ENCODE measurements around the gene DUSP18.
"Not testable (repeated sequence)": the region's sequence is repeated elsewhere in the genome, so short reads cannot be mapped to it uniquely, and the experiment has no call there.

Gene DUSP18

DNA sequence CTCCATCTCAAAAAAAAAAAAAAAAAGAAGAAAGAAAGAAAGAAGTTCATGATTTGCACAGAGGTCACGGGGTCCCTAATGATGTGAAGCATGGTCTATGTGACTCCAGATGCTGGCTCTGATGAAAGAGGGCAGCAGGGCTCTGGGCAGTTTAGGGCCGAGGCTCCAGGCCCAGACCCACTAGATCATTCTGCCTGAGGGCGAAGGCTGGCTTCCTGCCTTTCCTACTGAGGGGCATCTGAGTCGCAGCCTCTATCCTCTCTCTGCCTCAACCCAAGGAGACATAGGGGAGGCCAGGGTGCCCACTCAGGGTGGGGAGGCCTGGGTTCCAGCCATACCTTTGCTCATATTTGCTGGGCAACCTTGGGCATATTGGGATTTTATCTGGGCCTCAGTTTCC lies 27.3 kb downstream of the DUSP18 start:
- DNase-seq (ENCODE audit: low read depth), result no peak

DNA sequence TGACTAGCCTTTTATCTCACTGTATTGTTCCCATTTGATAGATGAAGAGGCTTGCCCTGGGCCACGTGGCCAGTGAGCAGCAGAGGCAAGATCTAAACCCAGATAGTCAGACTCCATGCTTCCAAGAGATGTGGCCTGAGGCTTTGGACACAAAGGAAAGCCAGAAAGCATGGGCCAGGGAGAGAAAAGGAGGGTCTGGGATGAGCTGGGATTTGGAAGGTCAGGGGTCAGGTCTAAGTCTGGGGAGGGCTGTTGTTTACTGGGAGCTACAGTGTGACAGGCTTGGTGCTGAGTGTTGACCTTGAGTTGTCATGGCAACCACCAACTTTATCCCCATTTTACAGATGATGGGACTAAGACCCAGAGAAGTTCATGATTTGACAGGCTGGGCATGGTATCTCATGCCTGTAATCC lies 30.0 kb downstream of the DUSP18 start:
- no peak for DNase-seq (ENCODE audit: low read depth)

DNA sequence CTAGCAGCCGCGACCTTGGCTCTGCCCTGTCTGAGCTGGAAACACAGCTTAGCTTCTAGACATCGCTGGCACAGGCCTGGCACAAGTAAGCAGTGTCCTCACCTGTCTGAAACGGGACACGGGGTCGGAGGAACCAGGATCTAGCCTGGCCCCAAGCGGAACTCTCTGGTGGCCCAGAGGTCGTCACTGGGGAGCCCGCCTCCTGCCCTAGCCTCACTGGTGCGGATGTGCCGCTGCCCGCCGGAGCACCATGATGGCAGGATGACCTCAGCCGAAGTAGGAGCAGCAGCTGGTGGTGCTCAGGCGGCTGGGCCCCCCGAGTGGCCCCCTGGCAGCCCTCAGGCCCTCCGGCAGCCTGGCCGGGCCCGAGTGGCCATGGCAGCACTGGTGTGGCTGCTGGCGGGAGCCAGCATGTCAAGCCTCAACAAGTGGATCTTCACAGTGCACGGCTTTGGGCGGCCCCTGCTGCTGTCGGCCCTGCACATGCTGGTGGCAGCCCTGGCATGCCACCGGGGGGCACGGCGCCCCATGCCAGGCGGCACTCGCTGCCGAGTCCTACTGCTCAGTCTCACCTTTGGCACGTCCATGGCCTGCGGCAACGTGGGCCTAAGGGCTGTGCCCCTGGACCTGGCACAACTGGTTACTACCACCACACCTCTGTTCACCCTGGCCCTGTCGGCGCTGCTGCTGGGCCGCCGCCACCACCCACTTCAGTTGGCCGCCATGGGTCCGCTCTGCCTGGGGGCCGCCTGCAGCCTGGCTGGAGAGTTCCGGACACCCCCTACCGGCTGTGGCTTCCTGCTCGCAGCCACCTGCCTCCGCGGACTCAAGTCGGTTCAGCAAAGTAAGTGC lies 31.2 kb downstream of the DUSP18 start:
- no peak for DNase-seq (ENCODE audit: low read depth)

DNA sequence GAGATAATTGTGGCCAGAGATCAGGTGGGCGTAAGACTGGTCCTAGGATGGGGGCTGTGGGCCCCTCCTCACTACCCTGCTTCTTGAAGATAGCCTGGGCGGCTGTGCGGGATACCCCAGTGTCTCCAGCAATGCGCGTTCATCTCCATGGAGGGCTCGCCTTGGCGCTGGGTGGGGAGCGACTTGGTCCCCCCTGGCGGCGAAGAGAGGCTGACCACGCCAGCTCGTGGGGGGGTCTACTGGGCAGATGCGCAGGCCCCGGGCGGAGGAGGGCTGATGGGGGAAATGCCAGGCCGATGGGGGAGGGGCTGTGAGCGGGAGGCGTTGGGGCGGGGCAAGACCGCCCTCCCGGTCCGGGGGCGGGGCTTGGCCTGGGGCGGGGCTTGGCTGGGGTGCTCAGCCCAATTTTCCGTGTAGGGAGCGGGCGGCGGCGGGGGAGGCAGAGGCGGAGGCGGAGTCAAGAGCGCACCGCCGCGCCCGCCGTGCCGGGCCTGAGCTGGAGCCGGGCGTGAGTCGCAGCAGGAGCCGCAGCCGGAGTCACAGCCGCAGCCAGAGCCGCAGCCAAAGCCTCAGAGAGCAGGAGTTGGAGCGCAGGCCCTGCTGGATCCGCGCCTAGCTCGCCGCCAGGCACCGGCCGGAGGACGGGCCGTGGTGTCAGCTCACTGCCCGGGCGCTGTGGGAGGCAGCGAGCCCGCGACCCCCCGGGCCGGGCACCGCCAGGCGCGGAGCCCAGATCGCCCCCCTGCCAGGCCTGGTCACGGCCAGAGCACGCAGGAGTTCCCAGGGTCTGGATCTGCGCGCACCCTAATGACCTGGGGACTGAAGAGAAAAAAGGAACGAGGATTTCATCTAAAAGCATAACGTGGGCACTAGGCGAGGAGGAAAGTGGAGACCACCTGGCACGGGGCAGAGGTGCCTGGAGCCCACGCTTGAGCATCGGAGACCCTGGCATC lies 32.1 kb downstream of the DUSP18 start, which contains the start of gene SLC35E4:
Gene SLC35E4 (plus strand): TSS at position 509 of the 953 bp plus-strand sequence. CDS start 670 bp downstream, outside the sequence.
- peak; percentile 77 for DNase-seq (ENCODE audit: low read depth)

DNA sequence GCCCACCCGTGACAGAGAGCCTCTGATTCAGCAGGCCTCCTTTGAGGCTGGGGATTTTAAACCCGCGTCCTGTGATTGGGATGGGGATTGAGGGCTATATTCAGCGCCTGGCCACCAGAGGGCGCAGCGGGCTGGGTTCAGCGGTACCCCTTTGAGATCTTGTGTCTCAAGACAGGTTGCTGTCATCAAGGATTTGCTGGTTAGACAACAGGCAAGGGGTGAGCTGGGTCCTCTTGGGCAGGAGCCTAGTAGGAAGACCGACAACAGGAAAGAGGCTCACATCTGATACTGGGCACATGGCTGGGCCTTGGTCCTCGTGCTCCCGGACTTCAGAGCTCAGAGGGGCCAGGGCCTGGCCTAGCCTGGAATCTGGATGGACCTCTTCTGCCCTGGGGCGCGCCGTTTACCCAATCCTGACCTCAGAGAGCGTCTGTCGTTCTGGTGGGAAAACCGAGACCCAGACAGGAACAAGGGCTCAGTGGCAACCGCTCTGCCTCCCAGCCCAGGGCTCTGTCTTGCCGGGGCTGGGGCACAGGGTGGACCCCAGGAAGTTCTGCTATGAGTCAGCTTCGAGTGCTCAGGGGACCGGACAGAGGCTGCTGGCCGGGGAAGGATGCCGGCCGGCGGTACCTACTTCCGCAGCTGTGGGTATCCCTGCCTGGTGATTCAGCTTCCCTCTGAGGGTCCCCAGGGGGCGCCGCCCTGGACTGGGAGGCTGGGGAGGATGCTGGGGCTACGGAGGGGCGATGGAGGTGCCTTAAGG lies 33.0 kb downstream of the DUSP18 start:
- peak; percentile 69 for DNase-seq (ENCODE audit: low read depth)

DNA sequence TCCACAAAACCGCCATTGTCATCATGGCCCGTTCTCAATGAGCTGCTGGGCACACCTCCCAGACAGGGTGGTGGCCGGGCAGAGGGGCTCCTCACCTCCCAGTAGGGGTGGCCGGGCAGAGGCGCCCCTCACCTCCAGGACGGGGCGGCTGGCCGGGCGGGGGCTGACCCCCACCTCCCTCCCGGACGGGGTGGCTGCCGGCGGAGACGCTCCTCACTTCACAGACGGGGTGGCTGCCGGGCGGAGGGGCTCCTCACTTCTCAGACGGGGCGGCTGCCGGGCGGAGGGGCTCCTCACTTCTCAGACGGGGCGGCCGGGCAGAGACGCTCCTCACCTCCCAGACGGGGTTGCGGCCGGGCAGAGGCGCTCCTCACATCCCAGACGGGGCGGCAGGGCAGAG lies 36.2 kb downstream of the DUSP18 start:
- not testable (repeated sequence) for DNase-seq (ENCODE audit: low read depth)

DNA sequence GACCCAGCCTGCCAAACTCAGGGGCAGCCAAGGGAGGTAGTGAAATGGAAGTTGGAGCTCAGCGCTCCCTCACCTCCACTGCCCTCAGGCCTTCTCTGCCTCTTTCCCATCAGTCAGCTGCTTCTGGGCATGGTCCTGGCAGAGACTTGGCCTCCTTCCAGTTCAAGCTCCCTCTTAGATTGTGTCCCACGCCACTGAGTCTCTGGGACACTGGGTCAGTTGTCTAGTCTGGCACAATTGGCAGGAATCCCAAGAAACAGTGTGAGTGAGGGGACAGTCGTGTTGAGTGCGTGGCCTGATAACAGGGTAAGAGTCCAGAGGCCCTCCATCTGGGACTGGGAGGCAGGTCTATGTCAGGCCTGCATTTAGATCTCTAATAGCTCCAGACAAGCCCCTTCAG lies 39.2 kb downstream of the DUSP18 start:
- DNase-seq (ENCODE audit: low read depth), result no peak

DNA sequence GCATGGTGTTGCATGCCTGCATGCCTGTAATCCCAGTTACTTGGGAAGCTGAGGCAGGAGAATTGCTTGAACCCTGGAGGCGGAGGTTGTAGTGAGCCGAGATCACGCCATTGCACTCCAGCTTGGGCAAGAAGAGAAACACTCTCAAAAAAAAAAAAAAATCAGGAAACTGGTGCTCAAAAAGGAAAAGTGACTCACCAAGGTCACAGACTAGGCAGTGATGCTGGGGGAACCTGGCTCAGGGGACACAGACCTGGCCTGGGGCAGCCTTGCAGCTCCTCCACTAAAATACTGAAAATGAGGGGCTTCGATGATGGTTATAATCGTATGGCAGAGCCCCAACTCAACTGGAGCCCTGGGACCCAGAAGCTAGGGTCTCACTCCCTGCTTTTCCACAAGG lies 40.2 kb downstream of the DUSP18 start:
- no peak for DNase-seq (ENCODE audit: low read depth)

DNA sequence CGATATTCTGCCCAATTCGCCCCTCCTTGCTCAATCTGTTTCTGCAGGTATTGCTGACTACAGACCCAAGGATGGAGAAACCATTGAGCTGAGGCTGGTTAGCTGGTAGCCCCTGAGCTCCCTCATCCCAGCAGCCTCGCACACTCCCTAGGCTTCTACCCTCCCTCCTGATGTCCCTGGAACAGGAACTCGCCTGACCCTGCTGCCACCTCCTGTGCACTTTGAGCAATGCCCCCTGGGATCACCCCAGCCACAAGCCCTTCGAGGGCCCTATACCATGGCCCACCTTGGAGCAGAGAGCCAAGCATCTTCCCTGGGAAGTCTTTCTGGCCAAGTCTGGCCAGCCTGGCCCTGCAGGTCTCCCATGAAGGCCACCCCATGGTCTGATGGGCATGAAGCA lies 41.3 kb downstream of the DUSP18 start:
- DNase-seq (ENCODE audit: low read depth), result no peak

DNA sequence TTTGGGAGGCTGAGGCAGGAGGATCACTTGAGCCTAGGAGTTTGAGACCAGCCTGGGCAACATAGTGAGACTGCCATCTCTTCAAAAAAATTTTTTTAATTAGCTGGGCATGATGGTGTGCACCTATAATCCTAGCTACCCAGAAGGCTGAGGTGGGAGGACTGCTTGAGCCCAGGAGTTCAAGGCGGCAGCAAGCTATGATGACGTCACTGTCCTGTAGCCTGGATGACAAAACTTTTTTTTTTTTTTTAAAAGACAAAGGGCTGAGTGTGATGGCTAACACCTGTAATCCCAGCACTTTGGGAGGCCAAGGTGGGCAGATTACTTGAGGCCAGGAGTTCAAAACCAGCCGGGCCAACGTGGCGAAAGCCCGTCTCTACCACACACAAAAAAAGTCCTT lies 47.8 kb downstream of the DUSP18 start:
- DNase-seq (ENCODE audit: low read depth), result not testable (repeated sequence)

DNA sequence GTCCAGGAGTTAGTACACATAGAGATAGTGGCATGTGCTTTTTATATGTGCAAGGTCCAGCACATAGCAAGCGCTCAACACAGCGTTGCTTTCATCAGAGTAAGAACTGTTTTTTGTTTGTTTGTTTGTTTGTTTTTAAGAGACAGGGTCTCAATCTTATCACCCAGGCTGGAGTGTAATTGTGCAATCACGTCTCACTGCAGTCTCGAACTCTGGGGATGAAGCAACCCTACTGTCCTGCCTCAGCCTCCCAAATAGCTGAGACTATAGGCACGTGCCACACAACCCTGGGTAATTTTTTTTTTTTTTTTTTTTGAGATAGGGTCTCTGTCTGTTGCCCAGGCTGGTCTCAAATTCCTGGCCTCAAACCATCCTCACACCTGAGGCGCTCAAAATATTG lies 49.9 kb downstream of the DUSP18 start:
- DNase-seq (ENCODE audit: low read depth), result no peak

DNA sequence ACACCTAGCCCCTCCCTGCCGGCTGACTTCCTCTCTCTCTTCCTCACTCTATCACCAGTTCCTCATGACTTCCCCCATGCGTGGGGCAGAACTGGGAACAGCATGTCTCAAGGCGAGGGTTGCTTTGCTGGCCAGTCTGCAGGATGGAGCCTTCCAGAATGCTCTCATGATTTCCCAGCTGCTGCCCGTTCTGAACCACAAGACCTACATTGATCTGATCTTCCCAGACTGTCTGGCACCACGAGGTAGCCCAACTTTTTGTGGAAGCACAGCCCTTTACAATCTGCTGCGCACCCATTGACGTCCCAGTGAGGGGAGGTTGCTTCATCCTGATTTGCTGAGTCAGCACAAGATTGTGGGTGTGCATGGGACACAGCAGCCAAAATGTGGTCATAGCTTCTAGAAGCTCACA lies 52.1 kb downstream of the DUSP18 start:
- no peak for DNase-seq (ENCODE audit: low read depth)

DNA sequence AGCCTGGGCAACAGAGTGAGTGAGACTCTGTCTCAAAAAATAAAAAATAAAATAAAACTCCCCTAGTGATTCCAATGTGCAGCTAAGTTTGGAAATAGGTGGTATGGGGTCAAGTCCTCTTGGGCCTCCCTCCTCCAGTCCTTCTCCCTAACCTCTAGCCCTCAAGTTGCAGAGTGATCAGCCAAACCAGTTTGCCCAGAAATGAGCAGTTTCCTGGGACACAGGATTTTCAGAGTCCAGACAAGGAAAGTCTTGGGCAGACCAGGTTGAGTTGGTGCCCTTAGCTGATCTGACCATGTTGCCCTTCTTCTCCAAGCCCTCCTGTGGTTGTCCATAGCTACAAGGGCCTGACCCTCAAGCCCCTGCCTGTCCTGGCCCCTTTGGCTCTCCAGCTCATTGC lies 52.8 kb downstream of the DUSP18 start:
- no peak for DNase-seq (ENCODE audit: low read depth)

DNA sequence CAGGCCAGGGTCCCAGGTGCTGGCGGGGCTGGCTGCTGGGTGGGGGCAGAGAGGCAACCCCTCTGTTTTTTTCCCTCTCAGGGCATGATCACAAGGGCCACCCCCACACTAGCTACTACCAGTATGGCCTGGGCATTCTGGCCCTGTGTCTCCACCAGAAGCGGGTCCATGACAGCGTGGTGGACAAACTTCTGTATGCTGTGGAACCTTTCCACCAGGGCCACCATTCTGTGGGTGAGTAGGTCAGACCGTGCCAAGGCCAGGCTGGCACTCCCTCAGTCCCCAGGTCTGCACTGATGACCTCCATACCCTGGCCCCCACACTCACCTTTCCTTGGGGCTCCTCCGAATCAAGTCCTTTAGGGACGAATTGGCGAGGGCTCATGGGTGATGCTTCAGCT lies 53.4 kb downstream of the DUSP18 start:
- no peak for DNase-seq (ENCODE audit: low read depth)

DNA sequence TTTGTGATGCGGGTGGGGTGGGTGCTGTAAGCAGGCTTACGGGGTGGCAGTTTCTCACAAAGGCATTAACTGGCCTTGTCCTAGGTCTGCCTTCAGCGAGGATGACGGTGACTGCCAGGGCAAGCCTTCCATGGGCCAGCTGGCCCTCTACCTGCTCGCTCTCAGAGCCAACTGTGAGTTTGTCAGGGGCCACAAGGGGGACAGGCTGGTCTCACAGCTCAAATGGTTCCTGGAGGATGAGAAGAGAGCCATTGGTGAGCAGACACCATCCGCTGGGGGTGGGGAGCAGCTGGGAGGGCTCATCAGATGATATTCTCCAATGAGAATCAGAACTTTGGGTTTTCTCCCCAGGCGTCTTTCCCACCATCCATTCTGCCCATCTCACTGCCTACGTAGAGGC lies 54.9 kb downstream of the DUSP18 start:
- no peak for DNase-seq (ENCODE audit: low read depth)

Data from GM04504 (cell line).